HG03342 (cell line): ENCODE data around the gene GRAMD1B.
"Not testable (repeated sequence)": the region's sequence is repeated elsewhere in the genome, so short reads cannot be mapped to it uniquely, and the experiment has no call there.

ENCODE experiments used
- ATAC-seq: cut with Tn5 transposase; IDR thresholded peaks from one replicate; pipeline ENCODE4 v1.9.1; 2021; ENCODE audit warnings: mild to moderate bottlenecking, moderate library complexity; ENCODE audit not compliant: unreplicated experiment

Gene GRAMD1B

DNA sequence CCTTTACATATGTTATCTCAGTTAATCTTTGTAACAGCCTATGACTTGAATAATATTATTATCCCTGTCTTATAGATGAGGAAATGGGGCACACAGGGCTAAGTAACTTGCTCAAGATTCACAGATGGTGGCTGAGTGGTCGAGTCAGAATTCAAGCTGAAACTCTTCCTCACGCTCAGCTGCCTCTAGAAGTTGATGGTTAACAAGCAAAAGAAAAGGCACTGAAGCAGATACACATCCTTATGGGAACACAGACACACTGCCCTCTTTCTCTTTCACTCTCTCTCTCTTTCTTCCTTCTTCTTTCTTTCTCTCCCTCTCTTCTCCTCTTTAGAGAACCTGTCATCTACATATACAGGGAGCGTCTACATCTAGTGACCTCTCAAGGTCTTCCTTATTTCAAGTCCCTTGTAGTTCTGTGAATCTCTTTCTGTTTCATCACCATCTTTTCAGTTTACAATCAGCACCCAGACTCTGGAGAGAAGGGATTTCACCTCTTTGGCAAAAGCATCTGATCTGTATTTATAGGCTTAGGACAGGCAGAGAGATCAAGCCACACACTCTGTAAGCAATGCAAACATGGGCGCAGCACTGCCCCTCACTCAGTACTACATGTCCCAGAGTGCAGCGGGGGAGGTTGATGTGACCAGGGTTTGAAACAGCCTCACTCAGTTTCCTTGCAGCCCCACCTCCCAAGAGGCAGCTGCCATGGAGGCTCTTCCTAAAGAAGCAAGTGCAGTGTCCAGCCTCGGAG, 75.7 kb downstream of the GRAMD1B start:
- ATAC-seq: peak; percentile 76

GRCh38 chr11:123507043-123507442, 77.0 kb downstream of the GRAMD1B start:
- ATAC-seq: no peak

GRCh38 chr11:123509737-123510578, 79.9 kb downstream of the GRAMD1B start:
- no peak for ATAC-seq

- ATAC-seq: no peak
Observed at GRCh38 chr11:123510579-123510905, 80.5 kb downstream of the GRAMD1B start.

GRCh38 chr11:123511037-123511870, 81.2 kb downstream of the GRAMD1B start:
- peak; percentile 92 for ATAC-seq

GRCh38 chr11:123513309-123513708, 83.2 kb downstream of the GRAMD1B start:
- ATAC-seq: not testable (repeated sequence)

- ATAC-seq: no peak
Observed at GRCh38 chr11:123516238-123516637, 86.2 kb downstream of the GRAMD1B start.

DNA sequence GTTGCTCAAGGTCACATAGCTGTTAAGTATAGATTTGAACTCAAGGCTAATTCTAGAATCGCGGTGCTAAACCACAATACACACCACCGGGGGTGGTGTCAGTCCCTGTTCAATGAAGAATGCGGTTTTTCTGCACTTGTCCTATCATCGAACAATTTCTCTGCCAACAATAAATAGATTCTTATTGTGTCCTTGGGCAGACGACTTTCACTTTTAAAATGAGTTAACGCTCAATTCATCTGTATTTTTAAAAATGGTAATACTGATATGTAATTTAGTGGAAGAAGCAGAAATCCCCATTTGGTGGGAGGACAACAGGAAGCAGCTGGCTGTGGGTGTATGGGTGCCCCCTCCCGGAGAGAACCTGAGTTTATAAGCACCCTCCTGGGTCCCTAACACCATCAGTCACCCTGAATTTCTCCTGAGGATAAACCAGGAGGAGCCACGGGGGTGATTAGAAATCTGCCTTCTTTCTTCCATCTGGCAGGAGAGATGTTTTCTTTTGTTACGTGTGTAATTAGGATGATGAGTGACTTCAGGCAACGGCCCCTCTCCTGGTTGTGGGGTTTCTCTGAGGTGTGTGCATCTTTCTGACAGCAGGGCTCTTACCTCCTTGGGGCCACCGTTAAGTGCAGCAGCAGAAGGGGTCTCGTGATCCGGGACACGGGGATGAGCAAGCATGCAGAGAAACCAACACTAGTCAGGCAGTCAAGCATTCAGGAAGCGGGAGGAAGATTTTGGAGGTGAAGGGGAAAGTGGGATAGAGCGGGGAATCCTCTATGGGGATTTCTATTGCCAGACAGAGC, 87.7 kb downstream of the GRAMD1B start:
- ATAC-seq: peak; percentile 53

- ATAC-seq: peak; percentile 54
Observed at GRCh38 chr11:123518496-123519054, 88.5 kb downstream of the GRAMD1B start.

- ATAC-seq: no peak
Observed at GRCh38 chr11:123519055-123519796, 89.2 kb downstream of the GRAMD1B start.

- no peak for ATAC-seq
Observed at GRCh38 chr11:123519797-123520193, 89.7 kb downstream of the GRAMD1B start.

DNA sequence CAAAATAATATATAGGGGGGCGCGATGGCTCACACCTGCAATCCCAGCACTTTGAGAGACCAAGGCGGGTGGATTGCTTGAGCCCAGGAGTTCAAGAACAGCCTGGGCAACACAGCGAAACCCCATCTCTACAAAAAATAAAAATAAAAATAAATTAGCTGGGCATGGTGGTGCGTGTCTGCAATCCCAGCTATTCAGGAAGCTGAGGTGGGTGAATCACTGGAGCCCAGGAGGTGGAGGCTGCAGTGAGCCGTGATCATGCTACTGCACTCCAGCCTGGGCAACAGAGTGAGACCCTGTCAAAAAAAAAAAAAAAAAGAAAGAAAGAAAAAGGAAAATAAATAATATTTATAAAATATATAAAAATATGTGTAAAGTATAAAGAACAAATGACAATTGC, 90.4 kb downstream of the GRAMD1B start:
- ATAC-seq: not testable (repeated sequence)

DNA sequence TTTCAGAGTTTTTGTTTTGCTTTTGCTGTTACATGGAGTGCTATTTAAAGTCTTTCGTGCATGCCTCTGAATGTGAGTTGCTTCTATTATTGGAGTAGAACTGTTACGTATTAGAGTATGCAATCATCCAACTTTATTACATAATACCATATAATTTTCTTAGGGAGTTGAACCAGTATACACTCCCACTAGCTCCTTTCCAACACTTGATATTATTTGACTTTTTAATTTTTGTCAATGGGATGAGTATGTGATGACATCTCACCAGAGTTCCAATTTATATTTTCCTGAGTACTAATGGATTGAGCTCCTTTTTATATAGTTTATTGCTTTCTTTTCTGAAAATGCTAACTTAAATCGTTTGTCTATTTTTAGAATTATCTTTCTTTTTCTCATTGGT, 90.9 kb downstream of the GRAMD1B start:
- ATAC-seq: no peak

DNA sequence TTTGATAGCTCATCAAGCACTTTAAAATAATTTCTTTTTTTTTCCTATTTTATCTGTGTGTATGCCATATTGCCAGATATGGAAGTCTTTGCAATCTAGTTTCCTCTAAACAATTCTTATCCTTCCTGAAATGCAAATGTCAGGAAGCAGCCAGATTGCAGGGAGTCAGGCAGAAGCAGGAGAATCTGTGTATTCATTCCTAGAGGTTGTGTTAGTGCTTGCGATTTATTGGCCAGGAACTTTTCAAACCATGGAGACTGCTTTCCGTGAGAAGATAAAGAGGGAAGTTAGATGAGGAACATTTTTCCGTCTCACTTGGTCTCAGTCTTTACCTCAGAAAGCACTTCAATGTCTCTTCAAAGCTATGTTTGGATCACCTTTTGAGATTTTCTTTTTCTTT, 91.9 kb downstream of the GRAMD1B start:
- no peak for ATAC-seq

- ATAC-seq: no peak
Observed at GRCh38 chr11:123523539-123523938, 93.5 kb downstream of the GRAMD1B start.

- ATAC-seq: no peak
Observed at GRCh38 chr11:123525097-123525496, 95.0 kb downstream of the GRAMD1B start.

DNA sequence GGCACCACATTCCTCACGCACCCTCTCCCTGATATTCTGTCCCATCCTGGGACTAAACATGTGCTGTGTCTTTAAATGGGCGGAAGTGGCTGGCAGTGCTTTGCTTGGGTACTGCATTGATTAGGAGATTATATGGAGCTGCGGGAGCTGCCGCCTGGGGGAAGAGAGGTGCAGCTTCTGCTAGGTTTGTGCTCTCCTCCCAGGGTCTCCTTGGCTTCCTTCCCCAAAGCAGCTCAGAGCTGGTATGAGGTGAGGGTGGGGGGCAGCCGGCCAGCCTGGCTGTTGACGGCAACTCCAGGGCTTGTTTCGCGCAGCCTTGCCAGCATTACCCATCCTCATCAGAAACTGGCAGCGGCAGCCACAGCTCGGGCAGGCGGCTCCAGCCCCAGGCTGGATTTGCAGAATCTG, 95.4 kb downstream of the GRAMD1B start:
- ATAC-seq: no peak

- no peak for ATAC-seq
Observed at GRCh38 chr11:123526027-123526805, 96.1 kb downstream of the GRAMD1B start.

DNA sequence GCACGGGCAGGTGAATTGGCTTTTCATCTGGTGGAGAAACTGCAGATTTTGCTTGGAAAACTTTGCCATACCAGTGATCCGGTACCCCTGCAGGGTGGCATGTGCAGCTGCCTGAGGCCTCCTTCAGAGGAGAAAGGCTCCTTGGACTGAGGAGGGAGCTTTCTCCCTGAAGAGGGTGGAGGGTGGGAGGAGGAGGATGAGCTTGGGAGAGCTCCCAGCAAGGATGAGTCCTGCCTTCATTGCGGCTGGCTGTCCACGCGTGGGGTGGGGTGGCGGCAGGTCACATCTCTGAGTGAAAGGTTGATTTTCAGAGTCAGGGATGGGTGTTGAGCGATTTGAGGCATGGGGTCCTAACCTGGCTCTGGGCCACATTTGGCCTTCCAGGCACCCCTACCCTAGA, 96.8 kb downstream of the GRAMD1B start:
- ATAC-seq: no peak
